HepG2 (cell line): Measurements from ENCODE around the gene DOCK1. TPM values are rescaled to one million over a fixed set of nuclear protein-coding genes. Genes with fewer than 3 reads are reported as not detected.
A peak's percentile ranks its signal among the peaks of the same experiment; 100 is the strongest.

Experiments used
- ARID3A ChIP-seq: IDR thresholded peaks from 2 replicates; pipeline ENCODE4 v1.6.1; 2012; ENCODE audit warnings: low read depth, low read length, improper control_type of control experiment
- ATF2 ChIP-seq: sonication (generic); formaldehyde crosslinking; IDR thresholded peaks from 2 replicates; pipeline ENCODE4 v1.4.0; 2020; ENCODE audit warnings: missing genetic modification reagents
- CEBPB ChIP-seq: IDR thresholded peaks from 2 replicates; pipeline ENCODE4 v1.6.1; 2011; ENCODE audit warnings: low read depth, low read length, improper control_type of control experiment, borderline replicate concordance
- CREB1 ChIP-seq, 2 experiments: fragments of 450-650 bp in 1 of 2; IDR thresholded peaks; 2 replicates each; pipeline ENCODE4 v1.6.1; 2016 to 2017; ENCODE audit warnings: control low read depth in 1 of 2, mild to moderate bottlenecking in 1 of 2, missing compliant biosample characterization in 1 of 2, missing genetic modification characterization in 1 of 2
- HMG20B ChIP-seq: conservative IDR thresholded peaks from 2 replicates; pipeline ENCODE4 v1.6.1; 2016; ENCODE audit warnings: missing genetic modification reagents, missing compliant biosample characterization
- HNF1B ChIP-seq: sonication (generic); formaldehyde crosslinking; IDR thresholded peaks from 2 replicates; pipeline ENCODE4 v1.5.1; 2020; ENCODE audit warnings: mild to moderate bottlenecking, moderate library complexity, missing genetic modification reagents
- KAT8 ChIP-seq: IDR thresholded peaks from 2 replicates; pipeline ENCODE4 v1.6.1; 2016; ENCODE audit warnings: missing genetic modification reagents, missing compliant biosample characterization
- KLF11 ChIP-seq: IDR thresholded peaks from 2 replicates; pipeline ENCODE4 v1.6.1; 2016; ENCODE audit warnings: missing compliant biosample characterization
- KLF13 ChIP-seq: sonication (generic); formaldehyde crosslinking; IDR thresholded peaks from 2 replicates; pipeline ENCODE4 v1.4.0; 2020; ENCODE audit warnings: mild to moderate bottlenecking, missing genetic modification reagents
- MIXL1 ChIP-seq: IDR thresholded peaks from 2 replicates; pipeline ENCODE4 v1.6.1; 2016
- RFXANK ChIP-seq: IDR thresholded peaks from 2 replicates; pipeline ENCODE4 v1.6.1; 2016
- RNF2 ChIP-seq: fragments of 450-650 bp; conservative IDR thresholded peaks from 2 replicates; pipeline ENCODE4 v1.6.1; 2016; ENCODE audit warnings: low read depth
- SAP130 ChIP-seq: IDR thresholded peaks from 2 replicates; pipeline ENCODE4 v1.6.1; 2016; ENCODE audit warnings: low read depth
- SOX5 ChIP-seq: IDR thresholded peaks from 2 replicates; pipeline ENCODE4 v1.6.1; 2016; ENCODE audit warnings: borderline replicate concordance
- SOX6 ChIP-seq, 2 experiments: fragments of 450-650 bp in 1 of 2; sonication (generic) in 1 of 2; formaldehyde crosslinking in 1 of 2; IDR thresholded peaks; 2 replicates each; pipeline versions ENCODE4 v1.4.0 to v1.6.1; 2017 to 2020; ENCODE audit warnings: antibody characterized with exemption in 1 of 2, mild to moderate bottlenecking in 1 of 2, missing genetic modification reagents in 1 of 2
- YEATS4 ChIP-seq: sonication (generic); formaldehyde crosslinking; IDR thresholded peaks from 2 replicates; pipeline ENCODE4 v1.4.0; 2020; ENCODE audit warnings: missing genetic modification reagents, borderline replicate concordance
- ZGPAT ChIP-seq: IDR thresholded peaks from 2 replicates; pipeline ENCODE4 v1.6.1; 2016; ENCODE audit warnings: mild to moderate bottlenecking
- ZNF362 ChIP-seq: sonication (generic); formaldehyde crosslinking; IDR thresholded peaks from 2 replicates; pipeline ENCODE4 v1.4.0; 2020; ENCODE audit warnings: missing genetic modification reagents, mild to moderate bottlenecking, borderline replicate concordance
- ZNF556 ChIP-seq: sonication (generic); formaldehyde crosslinking; IDR thresholded peaks from 2 replicates; pipeline ENCODE4 v1.4.0; 2020; ENCODE audit warnings: mild to moderate bottlenecking, missing genetic modification reagents, borderline replicate concordance
- ZNF644 ChIP-seq: IDR thresholded peaks from 2 replicates; pipeline ENCODE4 v1.6.1; 2016; ENCODE audit warnings: low read depth
- ZNF878 ChIP-seq: sonication (generic); formaldehyde crosslinking; IDR thresholded peaks from 2 replicates; pipeline ENCODE4 v1.8.1; 2023; ENCODE audit warnings: mild to moderate bottlenecking, missing genetic modification reagents, moderate library complexity
- polyA plus RNA-seq, 8 experiments: library from polyadenylated mRNA; depleted of rRNA in 3 of 8; stranded (reverse) in 7 of 8; unstranded in 1 of 8; fragments of >200 nt; fragmentation: Illumina TruSeq in 4 of 8; extraction: Trizol in 4 of 8; gene quantifications; 2 replicates each; pipeline versions ENCODE4 v1.2.1 to v1.2.3, GENCODE V29; 2011 to 2016; ENCODE audit warnings: low read depth in 4 of 8, missing spikeins in 1 of 8, mixed read lengths in 1 of 8; ENCODE audit not compliant: insufficient read depth in 1 of 8
- total RNA-seq, 5 experiments: library from RNA; depleted of rRNA; stranded (reverse); fragments of >200 nt; fragmentation: Illumina TruSeq; extraction: Trizol; gene quantifications; 2 replicates each; pipeline ENCODE4 v1.2.3, GENCODE V29; 2016; ENCODE audit warnings: low read depth in 1 of 5

DOCK1 gene
- total and polyA plus RNA-seq, 2 of the 13 experiments (the other 11 are each of a cell fraction or from before 2014, with no cell fraction given) = 8.3 to 25.5 TPM

- TF ChIP-seq ZGPAT (CRISPR knock-in tag) (no peak), RFXANK (CRISPR knock-in tag) (no peak), HMG20B (no peak), SOX6 (IDR thresholded peaks at IDR 0.05) (no peak), SOX6 (CRISPR knock-in tag; IDR thresholded peaks at IDR 0.05) (peak; percentile 39; the same call in 1 of the 2 replicates), SAP130 (peak; percentile 58; the same call in 1 of the 2 replicates), KLF13 (no peak), CEBPB (peak; percentile 6; the same call in 1 of the 2 replicates), ZNF878 (CRISPR knock-in tag) (no peak), CREB1 (IDR thresholded peaks at IDR 0.05) (no peak), CREB1 (CRISPR knock-in tag; IDR thresholded peaks at IDR 0.05) (peak; percentile 39; the same call in 1 of the 2 replicates), RNF2 (no peak), MIXL1 (CRISPR knock-in tag) (peak; percentile 40; the same call in 1 of the 2 replicates), HNF1B (peak; percentile 87; the same call in 1 of the 2 replicates), YEATS4 (CRISPR knock-in tag) (0 out of 2 replicates have a peak, but pooled peaks have one; percentile 12), ZNF362 (peak; percentile 94), ZNF556 (CRISPR knock-in tag) (no peak), SOX5 (peak; percentile 33; the same call in 1 of the 2 replicates), KAT8 (CRISPR knock-in tag) (peak; percentile 39; the same call in 1 of the 2 replicates), KLF11 (CRISPR knock-in tag) (no peak), ZNF644 (CRISPR knock-in tag) (no peak), ARID3A (peak; percentile 68), ATF2 (CRISPR knock-in tag) (peak; percentile 96)
Observed at GRCh38 chr10:126972635-126973414, 67.6 kb downstream of the DOCK1 start (continued).
